HG03159 (cell line): ENCODE measurements around the gene SLC12A7.

ENCODE experiments used
- ATAC-seq: cut with Tn5 transposase; IDR thresholded peaks from one replicate; pipeline ENCODE4 v1.9.1; 2021; ENCODE audit warnings: mild to moderate bottlenecking, moderate library complexity; ENCODE audit not compliant: unreplicated experiment

SLC12A7 gene

GRCh38 chr5:1141834-1142233 lies 30.0 kb upstream of the SLC12A7 start:
- ATAC-seq = no peak

GRCh38 chr5:1140818-1141189 lies 28.9 kb upstream of the SLC12A7 start:
- ATAC-seq = no peak

GRCh38 chr5:1140171-1140817 lies 28.4 kb upstream of the SLC12A7 start:
- ATAC-seq = peak; percentile 74

- peak; percentile 3 for ATAC-seq
Measured at GRCh38 chr5:1139331-1140170, 27.7 kb upstream of the SLC12A7 start.

GRCh38 chr5:1138445-1139245 lies 26.8 kb upstream of the SLC12A7 start:
- no peak for ATAC-seq

- ATAC-seq = no peak
Measured at GRCh38 chr5:1137567-1138444, 25.9 kb upstream of the SLC12A7 start.

GRCh38 chr5:1136814-1137213 lies 25.0 kb upstream of the SLC12A7 start:
- no peak for ATAC-seq

GRCh38 chr5:1135696-1136525 lies 24.0 kb upstream of the SLC12A7 start:
- no peak for ATAC-seq

GRCh38 chr5:1134478-1134877 lies 22.6 kb upstream of the SLC12A7 start:
- ATAC-seq = peak; percentile 69

- ATAC-seq = no peak
Measured at GRCh38 chr5:1133510-1134201, 21.8 kb upstream of the SLC12A7 start.

GRCh38 chr5:1133108-1133507 lies 21.2 kb upstream of the SLC12A7 start:
- ATAC-seq = no peak

- ATAC-seq = no peak
Measured at GRCh38 chr5:1132570-1132969, 20.7 kb upstream of the SLC12A7 start.

- no peak for ATAC-seq
Measured at GRCh38 chr5:1131726-1132125, 19.9 kb upstream of the SLC12A7 start.

GRCh38 chr5:1131191-1131621 lies 19.3 kb upstream of the SLC12A7 start:
- ATAC-seq = no peak

GRCh38 chr5:1130218-1130946 lies 18.5 kb upstream of the SLC12A7 start:
- ATAC-seq = no peak

GRCh38 chr5:1129711-1130055 lies 17.8 kb upstream of the SLC12A7 start:
- ATAC-seq = no peak

GRCh38 chr5:1128977-1129710 lies 17.3 kb upstream of the SLC12A7 start:
- no peak for ATAC-seq
